Measurements from ENCODE around the gene MLN. TPM values are rescaled to one million over a fixed set of nuclear protein-coding genes. Genes with fewer than 3 reads are reported as not detected.

The MLN gene
- total RNA-seq, result not detected

DNA sequence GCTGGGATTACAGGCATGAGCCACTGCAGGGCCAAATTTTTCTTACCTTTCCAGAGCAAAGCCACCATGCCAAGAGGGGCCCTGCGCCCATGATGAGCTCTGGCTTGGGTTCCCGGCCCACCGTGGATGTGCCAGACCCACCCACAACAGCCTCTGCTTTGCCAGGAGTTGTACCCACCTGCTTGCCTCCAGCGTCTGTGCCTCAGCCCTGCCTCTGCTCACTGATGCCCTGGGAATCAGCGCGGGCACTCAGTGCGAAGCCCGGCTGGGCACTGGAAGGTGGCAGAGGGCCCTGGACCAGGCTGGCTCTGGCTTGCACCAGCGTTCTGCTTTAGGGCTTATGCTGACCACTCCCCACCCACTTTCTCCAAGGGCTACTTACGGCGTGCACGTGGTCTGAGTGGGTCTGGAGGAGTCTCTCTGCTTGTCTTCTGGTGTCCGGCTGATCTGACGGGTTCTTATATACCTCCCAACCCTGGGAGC lies at the start of gene MLN:
TSS of gene MLN (minus strand) at position 433 of the 483 bp plus-strand sequence. CDS start 2,840 bp downstream, outside the sequence.
- H3K4me3 Mint-ChIP-seq, result no peak within 1 kb of the TSS
- no peak for DNase-seq
- H3K36me3 Mint-ChIP-seq (ENCODE audit: low read depth), result no peaks in the 10 kb centered on the region
- peaks cover 22% of the 10 kb centered on the region for H3K27me3 Mint-ChIP-seq
- POLR2A ChIA-PET, result no interaction called here
- peaks cover 16% of the 10 kb centered on the region for H3K4me1 Mint-ChIP-seq
- H3K27ac Mint-ChIP-seq, result no peak within 1 kb of the TSS
- no peaks in the 10 kb centered on the region for H3K9me3 Mint-ChIP-seq
- CTCF ChIA-PET, result interaction anchor here (0.7 to 1.2 kb wide), 4 partner anchors 10 to 24 kb away, joined by 3 to 4 read pairs (median 3); no protein-coding TSS in a partner anchor

GRCh38 chr6:33853026-33853425 lies 49.2 kb upstream of the MLN start:
- DNase-seq, result no peak
- Mint-ChIP-seq H3K27me3 (peaks cover 55% of the 10 kb centered on the region), H3K4me1 (peaks cover 25% of the 10 kb centered on the region), H3K4me3 (no peak overlapping the region), H3K27ac (no peak overlapping the region), H3K36me3 (ENCODE audit: low read depth) (no peaks in the 10 kb centered on the region), H3K9me3 (no peaks in the 10 kb centered on the region)
- ChIA-PET CTCF (interaction anchor here (1.7 to 6.6 kb wide), 2 partner anchors 13 to 32 kb away, joined by 3 to 37 read pairs; no protein-coding TSS in a partner anchor), POLR2A (no interaction called here)

DNA sequence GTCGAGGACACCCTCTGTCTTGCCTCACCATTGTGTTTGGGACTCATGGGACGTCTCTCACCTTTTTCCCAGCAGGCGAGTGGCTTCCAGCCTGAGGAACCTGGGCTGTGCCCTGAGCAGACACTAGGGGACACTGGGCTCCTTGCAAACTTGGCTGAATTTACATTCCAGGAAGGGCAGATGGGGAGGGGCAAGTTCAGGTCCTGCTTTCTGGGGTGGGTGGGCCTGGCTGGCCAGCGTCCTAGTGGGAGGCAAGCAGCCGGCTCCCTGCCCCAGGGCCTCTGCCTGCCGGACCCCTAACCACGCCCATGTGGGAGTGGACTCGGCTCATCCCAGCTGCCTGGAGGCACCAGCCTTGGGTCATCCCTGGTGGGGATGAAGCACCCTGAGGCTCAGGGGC lies 48.2 kb upstream of the MLN start:
- ChIA-PET CTCF (interaction anchor here (1.7 to 6.6 kb wide), 2 partner anchors 12 to 19 kb away, joined by 3 to 37 read pairs; no protein-coding TSS in a partner anchor), POLR2A (no interaction called here)
- no peak overlapping the region for H3K4me3 Mint-ChIP-seq
- H3K4me1 Mint-ChIP-seq, result peaks cover 15% of the 10 kb centered on the region
- H3K36me3 Mint-ChIP-seq (ENCODE audit: low read depth), result no peaks in the 10 kb centered on the region
- peak; percentile 49 for DNase-seq
- H3K9me3 Mint-ChIP-seq, result no peaks in the 10 kb centered on the region
- H3K27me3 Mint-ChIP-seq, result peaks cover 55% of the 10 kb centered on the region
- no peak overlapping the region for H3K27ac Mint-ChIP-seq

GRCh38 chr6:33850869-33851541 lies 47.2 kb upstream of the MLN start:
- ChIA-PET POLR2A (no interaction called here), CTCF (interaction anchor here (1.5 to 6.6 kb wide), 5 partner anchors 10 to 168 kb away, joined by 3 to 37 read pairs (median 4); no protein-coding TSS in a partner anchor)
- peaks cover 58% of the 10 kb centered on the region for H3K27me3 Mint-ChIP-seq
- no peak overlapping the region for H3K4me3 Mint-ChIP-seq
- no peaks in the 10 kb centered on the region for H3K9me3 Mint-ChIP-seq
- DNase-seq, result no peak
- H3K4me1 Mint-ChIP-seq, result peaks cover 7% of the 10 kb centered on the region
- H3K27ac Mint-ChIP-seq, result no peak overlapping the region
- no peaks in the 10 kb centered on the region for H3K36me3 Mint-ChIP-seq (ENCODE audit: low read depth)

- POLR2A ChIA-PET, result no interaction called here
- Mint-ChIP-seq H3K36me3 (ENCODE audit: low read depth) (no peaks in the 10 kb centered on the region), H3K4me1 (no peaks in the 10 kb centered on the region), H3K4me3 (no peak overlapping the region), H3K27me3 (peaks cover 57% of the 10 kb centered on the region), H3K9me3 (no peaks in the 10 kb centered on the region), H3K27ac (no peak overlapping the region)
- no peak for DNase-seq
- CTCF ChIA-PET, result interaction anchor here (1.5 to 6.6 kb wide), 4 partner anchors 10 to 169 kb away, joined by 3 to 37 read pairs (median 8); no protein-coding TSS in a partner anchor
These were observed 46.5 kb upstream of the MLN start for GRCh38 chr6:33850296-33850695.

GRCh38 chr6:33849500-33850075 lies 45.8 kb upstream of the MLN start:
- no peak overlapping the region for H3K27ac Mint-ChIP-seq
- H3K27me3 Mint-ChIP-seq, result peaks cover 56% of the 10 kb centered on the region
- H3K9me3 Mint-ChIP-seq, result no peaks in the 10 kb centered on the region
- ChIA-PET CTCF (interaction anchor here (1.6 to 6.6 kb wide), 3 partner anchors 9 to 18 kb away, joined by 4 to 37 read pairs (median 12); no protein-coding TSS in a partner anchor), POLR2A (no interaction called here)
- H3K36me3 Mint-ChIP-seq (ENCODE audit: low read depth), result no peaks in the 10 kb centered on the region
- no peaks in the 10 kb centered on the region for H3K4me1 Mint-ChIP-seq
- DNase-seq, result no peak
- H3K4me3 Mint-ChIP-seq, result no peak overlapping the region

DNA sequence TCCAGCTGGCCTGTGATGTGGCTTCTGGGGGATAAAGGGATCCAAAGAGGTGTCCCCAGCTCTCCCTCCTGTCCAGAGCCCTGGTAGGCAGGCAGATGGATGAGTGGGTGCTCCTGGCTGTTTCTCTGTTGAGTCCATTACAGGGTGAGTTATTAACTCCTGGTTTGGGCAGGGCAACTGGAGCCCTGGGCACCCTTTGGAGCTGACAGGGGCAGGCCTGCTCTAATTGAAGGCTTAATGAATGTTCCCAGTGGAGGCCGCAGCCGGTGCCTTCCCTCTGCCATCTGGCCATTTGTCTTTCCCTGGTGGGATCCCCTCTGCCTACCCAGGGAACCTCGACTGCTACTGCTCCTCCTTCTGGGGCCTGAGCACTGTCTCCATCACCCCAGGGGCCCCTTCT lies 44.7 kb upstream of the MLN start:
- peaks cover 53% of the 10 kb centered on the region for H3K27me3 Mint-ChIP-seq
- H3K9me3 Mint-ChIP-seq, result no peaks in the 10 kb centered on the region
- ChIA-PET POLR2A (no interaction called here), CTCF (interaction anchor here (3.1 kb wide), 1 partner anchor 13 kb away, joined by 12 read pairs; no protein-coding TSS in a partner anchor)
- DNase-seq, result no peak
- no peak overlapping the region for H3K27ac Mint-ChIP-seq
- H3K4me3 Mint-ChIP-seq, result no peak overlapping the region
- no peaks in the 10 kb centered on the region for H3K4me1 Mint-ChIP-seq
- no peaks in the 10 kb centered on the region for H3K36me3 Mint-ChIP-seq (ENCODE audit: low read depth)

DNA sequence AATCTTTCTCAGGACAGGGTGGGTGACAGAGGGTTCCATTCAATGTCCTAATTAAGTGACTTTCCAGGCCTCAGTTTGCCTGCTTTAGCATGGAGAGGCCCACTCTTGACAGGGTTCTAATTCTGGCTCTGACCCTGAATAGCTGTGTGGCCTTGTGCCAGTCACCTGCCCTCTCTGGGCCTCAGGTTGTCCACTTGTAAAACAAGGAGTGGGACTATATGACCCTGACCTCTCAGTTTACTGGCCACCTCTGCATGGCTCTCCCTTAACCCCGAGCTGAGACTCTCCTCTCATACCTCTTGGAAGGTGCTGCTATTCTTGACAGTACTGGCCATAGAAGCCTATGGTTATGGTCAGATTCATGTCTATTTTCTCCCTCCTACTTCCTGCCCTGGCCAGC lies 44.1 kb upstream of the MLN start:
- no peak for DNase-seq
- Mint-ChIP-seq H3K27me3 (peaks cover 49% of the 10 kb centered on the region), H3K4me3 (no peak overlapping the region), H3K36me3 (ENCODE audit: low read depth) (no peaks in the 10 kb centered on the region), H3K9me3 (no peaks in the 10 kb centered on the region), H3K4me1 (no peaks in the 10 kb centered on the region), H3K27ac (no peak overlapping the region)
- ChIA-PET CTCF (interaction anchor here (3.1 kb wide), 1 partner anchor 13 kb away, joined by 12 read pairs; no protein-coding TSS in a partner anchor), POLR2A (no interaction called here)

DNA sequence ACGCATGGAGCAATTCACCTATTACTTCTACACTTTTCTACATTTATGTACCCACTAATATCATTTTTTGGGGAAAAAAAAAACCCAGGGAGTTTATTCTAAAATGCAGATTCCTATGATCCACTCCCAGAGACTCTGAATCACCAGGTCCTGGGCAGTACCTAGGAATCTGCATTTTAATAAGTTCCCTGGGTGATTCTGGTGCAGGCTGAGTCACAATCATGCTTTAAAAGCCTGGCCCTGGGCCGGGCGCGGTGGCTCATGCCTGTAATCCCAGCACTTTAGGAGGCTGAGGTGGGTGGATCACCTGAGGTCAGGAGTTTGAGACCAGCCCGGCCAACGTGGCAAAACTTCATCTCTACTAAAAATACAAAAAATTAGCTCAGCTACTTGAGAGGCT lies 43.3 kb upstream of the MLN start:
- Mint-ChIP-seq H3K27me3 (peaks cover 48% of the 10 kb centered on the region), H3K4me3 (no peak overlapping the region), H3K36me3 (ENCODE audit: low read depth) (no peaks in the 10 kb centered on the region), H3K27ac (no peak overlapping the region), H3K4me1 (no peaks in the 10 kb centered on the region), H3K9me3 (no peaks in the 10 kb centered on the region)
- POLR2A ChIA-PET, result no interaction called here
- CTCF ChIA-PET, result interaction anchor here (2.4 kb wide), 1 partner anchor 10 kb away, joined by 5 read pairs; no protein-coding TSS in a partner anchor
- no peak for DNase-seq

DNA sequence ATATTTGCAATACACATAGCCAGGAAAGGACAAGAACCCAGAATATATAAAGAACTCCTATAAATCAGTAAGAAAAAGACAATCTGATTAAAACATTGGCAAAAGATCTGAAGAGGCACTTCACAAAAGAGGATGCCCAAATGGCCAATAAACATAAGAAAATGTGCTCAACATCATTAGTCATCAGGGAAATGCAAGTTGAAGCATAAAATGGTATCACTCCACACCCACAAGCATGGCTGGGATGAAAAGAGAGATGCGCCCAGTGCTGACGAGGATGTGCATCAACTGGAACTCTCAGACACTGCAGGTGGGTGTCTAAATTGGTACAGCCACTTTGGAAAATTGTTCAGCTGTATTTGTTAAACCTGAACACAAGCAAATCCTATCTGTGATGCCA lies 42.4 kb upstream of the MLN start:
- Mint-ChIP-seq H3K27ac (no peak overlapping the region), H3K4me1 (no peaks in the 10 kb centered on the region), H3K9me3 (no peaks in the 10 kb centered on the region), H3K36me3 (ENCODE audit: low read depth) (no peaks in the 10 kb centered on the region), H3K27me3 (peaks cover 42% of the 10 kb centered on the region), H3K4me3 (no peak overlapping the region)
- POLR2A ChIA-PET, result no interaction called here
- CTCF ChIA-PET, result interaction anchor here (2.4 kb wide), 1 partner anchor 10 kb away, joined by 5 read pairs; no protein-coding TSS in a partner anchor
- DNase-seq, result no peak

DNA sequence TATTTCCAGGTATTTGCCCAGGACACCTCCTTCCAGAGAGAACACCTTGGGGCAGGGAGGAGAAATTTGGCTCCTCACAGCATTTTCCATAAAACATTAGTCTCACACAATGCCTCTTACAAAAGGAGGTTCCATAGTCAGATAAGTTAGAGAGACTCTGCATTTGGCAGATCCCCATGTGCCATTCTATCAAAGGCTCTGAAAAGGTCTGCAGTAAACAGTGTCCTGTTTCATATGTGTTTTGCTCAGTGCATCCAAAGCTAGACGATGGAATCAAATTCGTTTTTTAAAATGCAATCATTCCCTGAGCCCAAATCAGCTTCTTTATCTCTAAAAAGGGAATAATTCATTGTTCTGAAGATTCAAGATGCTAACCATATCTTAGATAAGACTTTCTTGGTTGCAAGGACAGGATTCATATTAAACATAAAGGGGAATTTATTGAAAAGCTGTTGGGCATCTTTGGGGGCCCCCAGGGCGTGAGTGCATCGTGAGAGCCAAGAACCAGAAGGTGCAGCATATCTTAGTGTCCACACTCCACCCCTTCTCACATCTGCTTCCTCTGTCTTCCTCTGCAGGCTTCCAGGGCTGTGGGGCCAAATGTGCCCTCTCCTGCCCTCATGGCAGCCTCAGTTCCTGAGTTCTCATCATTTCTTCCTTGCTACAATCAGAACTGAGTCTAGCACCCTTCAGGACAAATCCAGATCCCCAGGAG lies 41.4 kb upstream of the MLN start:
- no peak for DNase-seq
- peaks cover 32% of the 10 kb centered on the region for H3K27me3 Mint-ChIP-seq
- peaks cover 7% of the 10 kb centered on the region for H3K4me1 Mint-ChIP-seq
- H3K27ac Mint-ChIP-seq, result no peak overlapping the region
- no peaks in the 10 kb centered on the region for H3K36me3 Mint-ChIP-seq (ENCODE audit: low read depth)
- H3K4me3 Mint-ChIP-seq, result no peak overlapping the region
- H3K9me3 Mint-ChIP-seq, result no peaks in the 10 kb centered on the region
- POLR2A ChIA-PET, result no interaction called here
- CTCF ChIA-PET, result interaction anchor here (1.0 to 2.4 kb wide), 2 partner anchors 9 to 11 kb away, joined by 3 to 5 read pairs; no protein-coding TSS in a partner anchor

- Mint-ChIP-seq H3K4me1 (peaks cover 20% of the 10 kb centered on the region), H3K27ac (no peak overlapping the region), H3K27me3 (peaks cover 25% of the 10 kb centered on the region), H3K36me3 (ENCODE audit: low read depth) (no peaks in the 10 kb centered on the region), H3K9me3 (no peaks in the 10 kb centered on the region), H3K4me3 (no peak overlapping the region)
- ChIA-PET POLR2A (no interaction called here), CTCF (interaction anchor here (0.5 to 1.3 kb wide), 2 partner anchors 11 to 27 kb away, joined by 4 to 5 read pairs; no protein-coding TSS in a partner anchor)
- DNase-seq, result no peak
These were observed 39.6 kb upstream of the MLN start for GRCh38 chr6:33843131-33844121.

Measured in activated CD4-positive, alpha-beta T cell treated with anti-CD3 and anti-CD28 coated beads, Interleukin-2, amount 10 ng/mL, durations not matched to agents 7 days and 5 days (primary cell).